Astrocyte (in vitro differentiated cells and primary cell): ENCODE results near the gene ARHGAP6.

ENCODE experiments used
- CTCF ChIP-seq: IDR thresholded peaks from 2 replicates; pipeline ENCODE4 v1.5.1; 2011; ENCODE audit warnings: low read depth, mild to moderate bottlenecking, inconsistent platforms, low read length, moderate library complexity; ENCODE audit not compliant: insufficient read depth
- EZH2 ChIP-seq: IDR thresholded peaks from 2 replicates; pipeline ENCODE4 v1.6.1; 2012; ENCODE audit warnings: mild to moderate bottlenecking, low read length, inconsistent platforms; ENCODE audit not compliant: insufficient read depth

GRCh38 chrX:11319806-11320520 is 345.8 kb downstream of the ARHGAP6 start:
- TF ChIP-seq CTCF (no peak), EZH2 (no peak)
